GM19372 (cell line): ENCODE measurements around the gene ZNF407.

Experiments used
- ATAC-seq: cut with Tn5 transposase; IDR thresholded peaks from one replicate; pipeline ENCODE4 v1.9.1; 2021; ENCODE audit warnings: mild to moderate bottlenecking, low read depth, moderate library complexity; ENCODE audit not compliant: unreplicated experiment

Gene ZNF407

GRCh38 chr18:75062297-75062886 is 464.7 kb downstream of the ZNF407 start:
- no peak for ATAC-seq

- ATAC-seq: no peak
These were observed 465.5 kb downstream of the ZNF407 start for GRCh38 chr18:75063196-75063595.

- no peak for ATAC-seq
These were observed 466.2 kb downstream of the ZNF407 start for GRCh38 chr18:75063615-75064512.

- no peak for ATAC-seq
These were observed 466.8 kb downstream of the ZNF407 start for GRCh38 chr18:75064513-75064905.

- no peak for ATAC-seq
These were observed 467.8 kb downstream of the ZNF407 start for GRCh38 chr18:75065251-75066000.

- no peak for ATAC-seq
These were observed 468.6 kb downstream of the ZNF407 start for GRCh38 chr18:75066021-75066880.

GRCh38 chr18:75066936-75067335 is 469.3 kb downstream of the ZNF407 start:
- ATAC-seq: no peak

- no peak for ATAC-seq
These were observed 470.5 kb downstream of the ZNF407 start for GRCh38 chr18:75067996-75068645.

GRCh38 chr18:75068682-75069435 is 471.2 kb downstream of the ZNF407 start:
- no peak for ATAC-seq

- ATAC-seq: no peak
These were observed 472.6 kb downstream of the ZNF407 start for GRCh38 chr18:75070235-75070624.

GRCh38 chr18:75070625-75071483 is 473.2 kb downstream of the ZNF407 start:
- ATAC-seq: peak; percentile 74

GRCh38 chr18:75071484-75071785 is 473.8 kb downstream of the ZNF407 start:
- no peak for ATAC-seq

GRCh38 chr18:75071866-75072671 is 474.4 kb downstream of the ZNF407 start:
- no peak for ATAC-seq

- no peak for ATAC-seq
These were observed 475.2 kb downstream of the ZNF407 start for GRCh38 chr18:75072672-75073371.

GRCh38 chr18:75073654-75074053 is 476.0 kb downstream of the ZNF407 start:
- no peak for ATAC-seq

GRCh38 chr18:75074196-75075015 is 476.7 kb downstream of the ZNF407 start:
- ATAC-seq: no peak
